Upper lobe of left lung (tissue), 6 donors: ENCODE results near the gene PTCD3. TPM values are rescaled to one million over a fixed set of nuclear protein-coding genes. Genes with fewer than 3 reads are reported as not detected.

Source experiments
- ATAC-seq, 2 donors: fragments of 200-7000 bp; cut with Tn5 transposase; one replicate each; pipeline ENCODE4 v1.9.1; 2022; ENCODE audit warnings: mild to moderate bottlenecking in 2 of 2, moderate library complexity in 2 of 2; ENCODE audit not compliant: low FRiP score in 2 of 2
- DNase-seq, 2 donors: peaks; one replicate each; pipeline ENCODE4 v3.0.0-alpha.2; 2019 to 2020
- H3K27ac ChIP-seq, 4 donors: fragments of 200-600 bp; sonication (generic); one replicate each; pipeline ENCODE4 v1.5.1; 2016 to 2019
- H3K27me3 ChIP-seq, 4 donors: fragments of 200-600 bp; sonication (generic); one replicate each; pipeline ENCODE4 v1.5.1; 2017 to 2019
- H3K36me3 ChIP-seq, 4 donors: fragments of 200-600 bp; sonication (generic); one replicate each; pipeline ENCODE4 v1.5.1; 2016 to 2019
- H3K4me1 ChIP-seq, 4 donors: fragments of 200-600 bp; sonication (generic); one replicate each; pipeline ENCODE4 v1.5.1; 2018 to 2019
- H3K4me3 ChIP-seq, 4 donors: fragments of 200-600 bp; sonication (generic); one replicate each; pipeline ENCODE4 v1.5.1; 2017 to 2019; ENCODE audit warnings: mild to moderate bottlenecking in 2 of 4, moderate library complexity in 1 of 4
- H3K9me3 ChIP-seq, 4 donors: fragments of 200-600 bp; sonication (generic); one replicate each; pipeline ENCODE4 v1.5.1; 2018 to 2019
- CTCF ChIP-seq, 6 experiments: fragments of 450-650 bp in 4 of 6; fragments of 200-600 bp in 2 of 6; sonication (generic) in 2 of 6; IDR thresholded peaks; one replicate each; pipeline ENCODE4 v1.5.1; 2016 to 2019; ENCODE audit warnings: antibody characterized with exemption in 6 of 6
- EP300 ChIP-seq, 4 donors: sonication (generic); formaldehyde crosslinking; IDR thresholded peaks; one replicate each; pipeline ENCODE4 v1.5.1; 2017; ENCODE audit warnings: antibody characterized with exemption in 4 of 4, control low read depth in 2 of 4
- POLR2A ChIP-seq, 4 donors: fragments of 450-650 bp; IDR thresholded peaks; one replicate each; pipeline ENCODE4 v1.5.1; 2016 to 2017; ENCODE audit warnings: antibody characterized with exemption in 4 of 4, mild to moderate bottlenecking in 2 of 4
- POLR2AphosphoS5 ChIP-seq, 2 donors: sonication (generic); formaldehyde crosslinking; IDR thresholded peaks; one replicate each; pipeline ENCODE4 v1.5.1; 2017; ENCODE audit warnings: antibody characterized with exemption in 2 of 2
- WGBS, 2 donors: methylation state at CpG; one replicate each; pipeline ENCODE4 v1.1.5; 2017 to 2018; 5-methylcytosine and 5-hydroxymethylcytosine counted together
- total RNA-seq, 6 donors: library from RNA; depleted of rRNA in 4 of 6; stranded (reverse); fragments of >200 nt in 4 of 6; gene quantifications; one replicate each; pipeline versions ENCODE4 v1.1.0 to v1.2.1, GENCODE V29; 2016 to 2021
- donor health status: DM: no; HTN: no; CAD: no; lungs with moderate emphysema.
- donor health status: DM: no; HTN: yes; CAD: no; lungs with severe emphysema.

PTCD3 gene
- total RNA-seq, 6 donors from 2014 or later = 37.0 to 79.4 (median 64.3) TPM

DNA sequence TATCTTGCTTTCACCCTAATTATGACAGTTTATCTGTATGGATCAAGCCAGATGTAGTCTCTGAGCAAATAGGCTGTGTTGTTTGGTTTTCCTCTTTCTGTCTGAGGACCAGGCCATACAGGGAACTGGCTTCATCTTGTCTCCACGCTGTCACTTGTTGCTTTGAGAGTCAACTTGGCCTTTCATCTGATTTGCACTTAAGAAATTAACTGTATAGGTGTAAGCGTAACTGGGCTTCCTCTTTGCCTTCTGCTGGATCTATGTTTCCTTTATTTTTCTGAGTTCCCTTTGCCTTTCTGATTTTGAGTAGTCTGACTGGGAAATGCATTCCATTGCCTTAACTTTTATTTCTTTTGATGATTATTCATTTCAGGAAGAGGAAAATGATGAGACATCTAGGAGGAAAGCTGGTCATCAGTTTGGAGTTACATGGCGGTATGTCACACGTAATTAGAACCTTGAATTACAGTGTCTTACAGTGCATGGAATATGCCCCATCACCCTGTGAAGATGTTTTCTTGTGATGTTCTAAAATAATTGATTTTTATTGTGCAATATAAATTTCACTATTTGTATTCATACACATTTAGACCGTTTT, 17.4 kb downstream of the PTCD3 start:
- H3K27ac ChIP-seq = no peak overlapping the region
- H3K4me3 ChIP-seq = no peak overlapping the region
- no peaks in the 10 kb centered on the region for H3K9me3 ChIP-seq
- H3K36me3 ChIP-seq = peaks cover 81 to 100% (median 92%) of the 10 kb centered on the region in 4 donors
- H3K4me1 ChIP-seq = no peaks in the 10 kb centered on the region
- TF ChIP-seq POLR2A (IDR thresholded peaks at IDR 0.05) (no peak), CTCF (IDR thresholded peaks at IDR 0.05) (no peak), POLR2AphosphoS5 (IDR thresholded peaks at IDR 0.05) (no peak), EP300 (IDR thresholded peaks at IDR 0.05) (no peak)
- no peak for DNase-seq
- 81 to 94% methylated on average over 5 of the region's 5 CpGs for WGBS, 2 donors
- H3K27me3 ChIP-seq = no peaks in the 10 kb centered on the region
- ATAC-seq = no peak

DNA sequence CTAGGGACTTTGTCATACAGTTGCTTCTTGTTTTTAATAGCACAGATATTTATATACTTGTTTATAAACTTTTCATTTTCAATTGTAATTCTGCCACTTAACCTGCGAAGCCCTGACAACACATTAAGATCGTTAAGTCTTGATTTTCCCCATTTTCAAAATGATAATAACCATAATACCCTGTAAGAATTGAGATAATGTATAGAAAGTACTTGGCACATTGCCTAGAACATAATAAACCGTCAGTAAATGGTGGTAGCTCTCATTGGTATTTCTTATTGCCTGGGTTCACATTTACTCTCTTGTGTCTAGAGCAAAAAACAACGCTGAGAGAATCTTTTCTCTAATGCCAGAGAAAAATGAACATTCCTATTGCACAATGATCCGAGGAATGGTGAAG, 18.6 kb downstream of the PTCD3 start:
- Histone ChIP-seq H3K4me3 (no peak overlapping the region), H3K9me3 (no peaks in the 10 kb centered on the region), H3K27me3 (no peaks in the 10 kb centered on the region), H3K36me3 (peaks cover 72 to 100% (median 90%) of the 10 kb centered on the region in 4 donors), H3K27ac (no peak overlapping the region), H3K4me1 (no peaks in the 10 kb centered on the region)
- TF ChIP-seq CTCF (IDR thresholded peaks at IDR 0.05) = no peak
- TF ChIP-seq POLR2AphosphoS5 (IDR thresholded peaks at IDR 0.05) = no peak
- TF ChIP-seq EP300 (IDR thresholded peaks at IDR 0.05) = no peak
- TF ChIP-seq POLR2A (IDR thresholded peaks at IDR 0.05) = no peak
- WGBS, 2 donors = 85 to 87% methylated on average over 5 of the region's 5 CpGs
- no peak for DNase-seq
- no peak for ATAC-seq

- WGBS, 2 donors = 94 to 98% methylated on average over 4 of the region's 4 CpGs
Observed at GRCh38 chr2:86134709-86135108, 28.7 kb downstream of the PTCD3 start.

GRCh38 chr2:86135653-86136052, 29.6 kb downstream of the PTCD3 start:
- TF ChIP-seq POLR2AphosphoS5 (IDR thresholded peaks at IDR 0.05) = no peak
- no peak for TF ChIP-seq POLR2A (IDR thresholded peaks at IDR 0.05)
- TF ChIP-seq EP300 (IDR thresholded peaks at IDR 0.05) = no peak
- no peak for TF ChIP-seq CTCF (IDR thresholded peaks at IDR 0.05)
- no peak overlapping the region for H3K27ac ChIP-seq
- DNase-seq (no peak), ATAC-seq (no peak)
- WGBS, 2 donors = 88 to 95% methylated on average over 5 of the region's 5 CpGs
- no peaks in the 10 kb centered on the region for H3K9me3 ChIP-seq
- peaks cover 58 to 100% (median 88%) of the 10 kb centered on the region in 4 donors for H3K36me3 ChIP-seq
- H3K27me3 ChIP-seq = no peaks in the 10 kb centered on the region
- no peaks in the 10 kb centered on the region for H3K4me1 ChIP-seq
- no peak overlapping the region for H3K4me3 ChIP-seq

More at GRCh38 chr2:86134709-86135108, 28.7 kb downstream of the PTCD3 start:
- ATAC-seq (no peak), DNase-seq (no peak)
- Histone ChIP-seq H3K27me3 (no peaks in the 10 kb centered on the region), H3K27ac (no peak overlapping the region), H3K9me3 (no peaks in the 10 kb centered on the region), H3K4me3 (no peak overlapping the region), H3K36me3 (peaks cover 58 to 100% (median 97%) of the 10 kb centered on the region in 4 donors), H3K4me1 (no peaks in the 10 kb centered on the region)
- TF ChIP-seq EP300 (IDR thresholded peaks at IDR 0.05) (no peak), CTCF (IDR thresholded peaks at IDR 0.05) (no peak), POLR2A (IDR thresholded peaks at IDR 0.05) (no peak), POLR2AphosphoS5 (IDR thresholded peaks at IDR 0.05) (no peak)

DNA sequence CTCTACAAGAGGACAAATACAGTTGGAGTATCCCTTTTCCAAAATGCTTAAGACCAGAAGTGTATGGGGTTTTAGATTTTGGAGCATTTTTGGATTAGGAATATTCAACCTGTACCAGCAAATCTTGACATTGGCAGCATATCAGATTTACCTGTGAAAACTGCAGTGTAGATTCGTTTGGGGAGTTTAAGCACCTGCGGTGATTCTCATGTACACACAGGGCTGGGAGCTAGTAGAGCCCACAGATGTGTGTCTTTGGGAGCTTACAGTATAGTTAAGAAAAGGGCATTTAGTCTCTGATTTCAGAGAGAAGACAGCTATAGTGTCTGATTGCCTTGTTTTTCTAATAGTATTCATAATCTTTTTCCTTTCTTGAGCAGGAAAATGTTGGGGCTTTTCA, 30.1 kb downstream of the PTCD3 start:
- Histone ChIP-seq H3K4me3 (no peak overlapping the region), H3K36me3 (peaks cover 55 to 99% (median 87%) of the 10 kb centered on the region in 4 donors), H3K9me3 (no peaks in the 10 kb centered on the region), H3K27ac (no peak overlapping the region), H3K4me1 (no peaks in the 10 kb centered on the region), H3K27me3 (no peaks in the 10 kb centered on the region)
- WGBS, 2 donors = 88 to 93% methylated on average over 2 of the region's 2 CpGs
- ATAC-seq (no peak), DNase-seq (no peak)
- no peak for TF ChIP-seq POLR2A (IDR thresholded peaks at IDR 0.05)
- no peak for TF ChIP-seq POLR2AphosphoS5 (IDR thresholded peaks at IDR 0.05)
- TF ChIP-seq EP300 (IDR thresholded peaks at IDR 0.05) = no peak
- no peak for TF ChIP-seq CTCF (IDR thresholded peaks at IDR 0.05)
